ENCODE results near the gene SHROOM4. TPM values are rescaled to one million over a fixed set of nuclear protein-coding genes. Genes with fewer than 3 reads are reported as not detected.
A peak's percentile ranks its signal among the peaks of the same experiment; 100 is the strongest.

Gene SHROOM4
- total and polyA plus RNA-seq, 2 experiments from 2014 or later: 1.9 to 8.5 TPM

- TF ChIP-seq REST (IDR thresholded peaks at IDR 0.05; ENCODE audit: unreplicated experiment) (no peak), EZH2phosphoT487 (IDR thresholded peaks at IDR 0.05; ENCODE audit: unreplicated experiment) (no peak)
These were observed 91.0 kb downstream of the SHROOM4 start (continued) for GRCh38 chrX:50723006-50723405.

- Histone ChIP-seq H3F3A (replicated peaks; ENCODE audit: low read depth) (no peaks in the 10 kb centered on the region; the same call in 1 of the 2 replicates), H3K27me3 (ENCODE audit: insufficient read depth) (no peaks in the 10 kb centered on the region), H4K20me1 (replicated peaks; ENCODE audit: insufficient read depth) (no peaks in the 10 kb centered on the region), H3K27ac (ENCODE audit: low read depth) (peak overlapping the region; percentile 87), H3K4me2 (no peak overlapping the region), H3K79me2 (replicated peaks; ENCODE audit: insufficient read depth) (no peaks in the 10 kb centered on the region), H3K36me3 (ENCODE audit: insufficient read depth) (no peaks in the 10 kb centered on the region), H3K4me1 (ENCODE audit: insufficient read depth) (peaks cover 24% of the 10 kb centered on the region), H3K9me2 (ENCODE audit: insufficient read depth) (no peaks in the 10 kb centered on the region), H3K4me3 (no peak overlapping the region), H2AFZ (no peak overlapping the region)
- peaks cover 57% of the 10 kb centered on the region for H3K4me1 Mint-ChIP-seq
- 0 out of 3 replicates have a peak, but pooled peaks cover 8% of the 10 kb centered on the region for H3K9me3 Mint-ChIP-seq
- ATAC-seq: peak; percentile 78
- no peaks in the 10 kb centered on the region for H3K27me3 Mint-ChIP-seq (ENCODE audit: insufficient read depth, low read depth, poor library complexity)
- peaks cover 6% of the 10 kb centered on the region; the same call in 2 of the 3 replicates for H3K36me3 Mint-ChIP-seq (ENCODE audit: low read depth)
- H3K27ac Mint-ChIP-seq: no peak overlapping the region
- DNase-seq (ENCODE audit: low spot score): peak; percentile 69
- TF ChIP-seq ZNF114 (CRISPR knock-in tag; IDR thresholded peaks at IDR 0.05) (no peak), CREB1 (CRISPR knock-in tag; IDR thresholded peaks at IDR 0.05; ENCODE audit: low read depth) (no peak), CTCF (conservative IDR thresholded peaks at IDR 0.05; ENCODE audit: low read depth in 2 of 2) (no peak), ETS1 (IDR thresholded peaks at IDR 0.05) (no peak), STAT1 (IDR thresholded peaks at IDR 0.05; ENCODE audit: unreplicated experiment) (no peak), NANOG (IDR thresholded peaks at IDR 0.05; ENCODE audit: borderline replicate concordance) (no peak), POLR2AphosphoS5 (IDR thresholded peaks at IDR 0.05; ENCODE audit: low read depth) (no peak)
- no peak overlapping the region for H3K4me3 Mint-ChIP-seq
These were observed 92.1 kb downstream of the SHROOM4 start for GRCh38 chrX:50721764-50722521.
